Activated CD4-positive, alpha-beta T cell treated with anti-CD3 and anti-CD28 coated beads for 48 hours (primary cell): ENCODE measurements around the gene STXBP5.
"Not testable (repeated sequence)": the region's sequence is repeated elsewhere in the genome, so short reads cannot be mapped to it uniquely, and the experiment has no call there.

Source experiments
- DNase-seq: peaks from one replicate; pipeline ENCODE4 v3.0.0-alpha.2; 2020

Gene STXBP5

GRCh38 chr6:147251072-147251471 is 46.9 kb downstream of the STXBP5 start:
- DNase-seq: no peak

GRCh38 chr6:147254929-147255473 is 50.8 kb downstream of the STXBP5 start:
- DNase-seq: not testable (repeated sequence)

- no peak for DNase-seq
Measured at GRCh38 chr6:147255948-147256674, 51.9 kb downstream of the STXBP5 start.

GRCh38 chr6:147257760-147258159 is 53.5 kb downstream of the STXBP5 start:
- no peak for DNase-seq

GRCh38 chr6:147260091-147260490 is 55.9 kb downstream of the STXBP5 start:
- DNase-seq: no peak

- no peak for DNase-seq
Measured at GRCh38 chr6:147262946-147263345, 58.7 kb downstream of the STXBP5 start.

- DNase-seq: no peak
Measured at GRCh38 chr6:147266821-147267220, 62.6 kb downstream of the STXBP5 start.

- DNase-seq: no peak
Measured at GRCh38 chr6:147267658-147268057, 63.4 kb downstream of the STXBP5 start.

- no peak for DNase-seq
Measured at GRCh38 chr6:147268254-147268653, 64.0 kb downstream of the STXBP5 start.

- DNase-seq: no peak
Measured at GRCh38 chr6:147274012-147274411, 69.8 kb downstream of the STXBP5 start.

- DNase-seq: no peak
Measured at GRCh38 chr6:147274776-147275175, 70.6 kb downstream of the STXBP5 start.

- DNase-seq: no peak
Measured at GRCh38 chr6:147278891-147279290, 74.7 kb downstream of the STXBP5 start.

- DNase-seq: no peak
Measured at GRCh38 chr6:147279427-147279826, 75.2 kb downstream of the STXBP5 start.

GRCh38 chr6:147281895-147282565 is 77.8 kb downstream of the STXBP5 start:
- no peak for DNase-seq

- DNase-seq: no peak
Measured at GRCh38 chr6:147282566-147282959, 78.3 kb downstream of the STXBP5 start.

- DNase-seq: no peak
Measured at GRCh38 chr6:147283460-147283859, 79.2 kb downstream of the STXBP5 start.

GRCh38 chr6:147285087-147285855 is 81.1 kb downstream of the STXBP5 start:
- no peak for DNase-seq

- no peak for DNase-seq
Measured at GRCh38 chr6:147287869-147288271, 83.7 kb downstream of the STXBP5 start.

GRCh38 chr6:147297124-147297523 is 92.9 kb downstream of the STXBP5 start:
- DNase-seq: no peak

- DNase-seq: no peak
Measured at GRCh38 chr6:147297663-147298316, 93.6 kb downstream of the STXBP5 start.

GRCh38 chr6:147298461-147298860 is 94.2 kb downstream of the STXBP5 start:
- no peak for DNase-seq

- no peak for DNase-seq
Measured at GRCh38 chr6:147299035-147299434, 94.8 kb downstream of the STXBP5 start.

GRCh38 chr6:147301070-147301469 is 96.9 kb downstream of the STXBP5 start:
- DNase-seq: no peak
